Head of caudate nucleus (tissue), 42 donors: ENCODE measurements around the gene PRKAR1B.

Experiments used
- DNase-seq, 42 donors: peaks; one replicate each; pipeline versions ENCODE4 v3.0.0 to v3.0.0-alpha.2; 2020 to 2021; ENCODE audit warnings: mixed read lengths in 7 of 42
- intact Hi-C: fragments of 100-400 bp; cut with DNase I; formaldehyde crosslinking; loops from one replicate; pipeline ENCODE4 v1.15.0; 2022

Gene PRKAR1B

GRCh38 chr7:576524-577277, 150.4 kb downstream of the PRKAR1B start:
- intact Hi-C loops: no loop called here
- DNase-seq: no peak

- intact Hi-C loops: no loop called here
- DNase-seq: peak in 32 of 42 donors; percentile 20 to 79 (median 51)
These were observed 151.4 kb downstream of the PRKAR1B start for GRCh38 chr7:575425-576366.

- intact Hi-C loops: no loop called here
- peak in 13 of 42 donors; percentile 11 to 56 (median 35) for DNase-seq
These were observed 152.3 kb downstream of the PRKAR1B start for GRCh38 chr7:574661-575395.

- DNase-seq: peak; percentile 29 to 91 (median 72)
- intact Hi-C loops: no loop called here
These were observed 153.1 kb downstream of the PRKAR1B start for GRCh38 chr7:573933-574381.

GRCh38 chr7:573269-573932, 153.7 kb downstream of the PRKAR1B start:
- no peak for DNase-seq
- intact Hi-C loops: no loop called here

GRCh38 chr7:572416-573268, 154.4 kb downstream of the PRKAR1B start:
- intact Hi-C loops: no loop called here

GRCh38 chr7:571718-572415, 155.2 kb downstream of the PRKAR1B start:
- no peak for DNase-seq
- intact Hi-C loops: no loop called here

More at GRCh38 chr7:572416-573268, 154.4 kb downstream of the PRKAR1B start:
- no peak for DNase-seq

GRCh38 chr7:571096-571717, 155.9 kb downstream of the PRKAR1B start:
- DNase-seq: no peak
- intact Hi-C loops: no loop called here

- intact Hi-C loops: no loop called here
- DNase-seq: no peak
These were observed 156.3 kb downstream of the PRKAR1B start for GRCh38 chr7:570801-571070.

- DNase-seq: no peak
- intact Hi-C loops: no loop called here
These were observed 156.9 kb downstream of the PRKAR1B start for GRCh38 chr7:569996-570800.

GRCh38 chr7:569071-569855, 157.8 kb downstream of the PRKAR1B start:
- no peak for DNase-seq
- intact Hi-C loops: no loop called here

GRCh38 chr7:568031-568951, 158.8 kb downstream of the PRKAR1B start:
- intact Hi-C loops: no loop called here
- DNase-seq: no peak

- no peak for DNase-seq
- intact Hi-C loops: no loop called here
These were observed 159.7 kb downstream of the PRKAR1B start for GRCh38 chr7:567305-567883.

GRCh38 chr7:566100-566499, 161.0 kb downstream of the PRKAR1B start:
- DNase-seq: no peak
- intact Hi-C loops: no loop called here
